NT2/D1 (cell line): Measurements from ENCODE around the gene WDR43.

ENCODE experiments used
- DNase-seq: peaks from one replicate; pipeline ENCODE4 v3.0.0-alpha.2; 2011; ENCODE audit warnings: low read depth, low spot score
- H3K27me3 ChIP-seq: 2 replicates; pipeline ENCODE4 v1.6.0; 2011; ENCODE audit warnings: mild to moderate bottlenecking; ENCODE audit not compliant: insufficient read length, insufficient read depth
- H3K36me3 ChIP-seq: 2 replicates; pipeline ENCODE4 v1.6.1; 2011; ENCODE audit warnings: mild to moderate bottlenecking, low read length, mixed read lengths; ENCODE audit not compliant: insufficient read depth, insufficient read length
- H3K4me1 ChIP-seq: 2 replicates; pipeline ENCODE4 v1.5.1; 2011; ENCODE audit not compliant: insufficient read depth, insufficient read length
- H3K4me3 ChIP-seq: 2 replicates; pipeline ENCODE4 v1.5.1; 2011; ENCODE audit warnings: low read depth; ENCODE audit not compliant: insufficient read length
- H3K9ac ChIP-seq: 2 replicates; pipeline ENCODE4 v1.6.0; 2011; ENCODE audit warnings: low read depth; ENCODE audit not compliant: insufficient read length
- H3K9me3 ChIP-seq: 2 replicates; pipeline ENCODE4 v1.5.1; 2011; ENCODE audit warnings: mild to moderate bottlenecking, low read length; ENCODE audit not compliant: insufficient read depth
- SUZ12 ChIP-seq: IDR thresholded peaks from 2 replicates; pipeline ENCODE4 v1.6.1; 2011; ENCODE audit not compliant: insufficient read length, insufficient read depth; ENCODE audit errors: extremely low read depth
- YY1 ChIP-seq: IDR thresholded peaks from 2 replicates; pipeline ENCODE4 v1.6.1; 2011; ENCODE audit not compliant: insufficient read length, insufficient read depth
- ZNF274 ChIP-seq: IDR thresholded peaks from 2 replicates; pipeline ENCODE4 v1.6.1; 2011; ENCODE audit warnings: mild to moderate bottlenecking, low read depth, low read length

WDR43 gene

GRCh38 chr2:28904295-28904694, 9.8 kb downstream of the WDR43 start:
- no peak for DNase-seq
- no peaks in the 10 kb centered on the region for H3K4me1 ChIP-seq
- peaks cover 73% of the 10 kb centered on the region for H3K36me3 ChIP-seq
- H3K4me3 ChIP-seq: no peak overlapping the region
- no peak for TF ChIP-seq SUZ12
- no peak for TF ChIP-seq ZNF274
- H3K9me3 ChIP-seq: no peaks in the 10 kb centered on the region
- H3K9ac ChIP-seq: no peak overlapping the region
- H3K27me3 ChIP-seq: no peaks in the 10 kb centered on the region

- H3K36me3 ChIP-seq: peaks cover 79% of the 10 kb centered on the region
- H3K4me1 ChIP-seq: no peaks in the 10 kb centered on the region
- no peaks in the 10 kb centered on the region for H3K27me3 ChIP-seq
- no peaks in the 10 kb centered on the region for H3K9me3 ChIP-seq
- H3K9ac ChIP-seq: no peak overlapping the region
- no peak for DNase-seq
- TF ChIP-seq SUZ12: no peak
- no peak for TF ChIP-seq YY1
- no peak for TF ChIP-seq ZNF274
- no peak overlapping the region for H3K4me3 ChIP-seq
Measured at GRCh38 chr2:28904802-28905457, 10.5 kb downstream of the WDR43 start.

GRCh38 chr2:28905533-28905932, 11.1 kb downstream of the WDR43 start:
- H3K4me3 ChIP-seq: no peak overlapping the region
- peaks cover 80% of the 10 kb centered on the region for H3K36me3 ChIP-seq
- H3K9ac ChIP-seq: no peak overlapping the region
- DNase-seq: no peak
- H3K4me1 ChIP-seq: no peaks in the 10 kb centered on the region
- no peaks in the 10 kb centered on the region for H3K9me3 ChIP-seq
- TF ChIP-seq SUZ12 (no peak), ZNF274 (no peak), YY1 (no peak)
- no peaks in the 10 kb centered on the region for H3K27me3 ChIP-seq

GRCh38 chr2:28906376-28906775, 11.9 kb downstream of the WDR43 start:
- Histone ChIP-seq H3K4me3 (no peak overlapping the region), H3K9me3 (no peaks in the 10 kb centered on the region), H3K9ac (no peak overlapping the region), H3K27me3 (no peaks in the 10 kb centered on the region), H3K36me3 (peaks cover 81% of the 10 kb centered on the region), H3K4me1 (no peaks in the 10 kb centered on the region)
- TF ChIP-seq SUZ12 (no peak), YY1 (no peak), ZNF274 (no peak)
- no peak for DNase-seq

- peaks cover 81% of the 10 kb centered on the region for H3K36me3 ChIP-seq
- H3K4me1 ChIP-seq: no peaks in the 10 kb centered on the region
Measured at GRCh38 chr2:28906821-28907220, 12.4 kb downstream of the WDR43 start.

GRCh38 chr2:28908172-28908571, 13.7 kb downstream of the WDR43 start:
- Histone ChIP-seq H3K36me3 (peaks cover 76% of the 10 kb centered on the region), H3K4me1 (no peaks in the 10 kb centered on the region), H3K9ac (no peak overlapping the region), H3K27me3 (no peaks in the 10 kb centered on the region), H3K9me3 (no peaks in the 10 kb centered on the region), H3K4me3 (no peak overlapping the region)
- no peak for DNase-seq
- TF ChIP-seq ZNF274: no peak
- no peak for TF ChIP-seq SUZ12
- no peak for TF ChIP-seq YY1

More at GRCh38 chr2:28906821-28907220, 12.4 kb downstream of the WDR43 start:
- no peak for TF ChIP-seq SUZ12
- TF ChIP-seq ZNF274: no peak
- no peak for TF ChIP-seq YY1
- H3K27me3 ChIP-seq: no peaks in the 10 kb centered on the region
- H3K9me3 ChIP-seq: no peaks in the 10 kb centered on the region
- H3K9ac ChIP-seq: no peak overlapping the region
- DNase-seq: no peak
- H3K4me3 ChIP-seq: no peak overlapping the region

GRCh38 chr2:28909655-28910353, 15.3 kb downstream of the WDR43 start:
- H3K27me3 ChIP-seq: no peaks in the 10 kb centered on the region
- H3K36me3 ChIP-seq: peaks cover 76% of the 10 kb centered on the region
- TF ChIP-seq ZNF274: no peak
- TF ChIP-seq YY1: no peak
- TF ChIP-seq SUZ12: no peak
- no peak overlapping the region for H3K4me3 ChIP-seq
- no peaks in the 10 kb centered on the region for H3K9me3 ChIP-seq
- DNase-seq: no peak
- no peak overlapping the region for H3K9ac ChIP-seq
- H3K4me1 ChIP-seq: no peaks in the 10 kb centered on the region
